GM12874 (cell line): Measurements from ENCODE around the gene LGALSL.

Experiments used
- TF ChIP-seq, protein P1 (sequence below): IDR thresholded peaks from 2 replicates; pipeline ENCODE4 v1.5.1; 2011; ENCODE audit warnings: low read depth, mild to moderate bottlenecking, control low read depth, low read length, moderate library complexity; ENCODE audit not compliant: insufficient read depth

LGALSL gene

DNA sequence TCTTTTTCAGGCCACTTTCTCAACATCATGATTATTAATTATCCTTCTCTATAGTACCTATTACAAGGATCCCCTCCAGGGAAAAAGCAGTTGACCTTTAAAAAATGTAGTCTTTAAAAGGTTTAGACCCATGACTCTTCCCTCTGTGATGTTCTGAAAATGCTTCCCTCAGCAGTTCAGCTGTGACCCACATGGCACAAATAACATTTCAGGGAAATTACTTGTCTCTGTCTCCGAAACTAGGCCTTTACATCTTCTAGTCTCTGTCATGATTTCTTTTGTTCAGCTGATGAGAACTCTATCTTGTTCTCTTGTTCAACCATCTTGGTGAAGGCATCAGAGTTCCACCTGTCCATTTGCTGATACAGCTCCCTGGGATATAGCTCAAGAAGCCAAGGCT lies 28.3 kb downstream of the LGALSL start:
- TF ChIP-seq, protein P1, sequence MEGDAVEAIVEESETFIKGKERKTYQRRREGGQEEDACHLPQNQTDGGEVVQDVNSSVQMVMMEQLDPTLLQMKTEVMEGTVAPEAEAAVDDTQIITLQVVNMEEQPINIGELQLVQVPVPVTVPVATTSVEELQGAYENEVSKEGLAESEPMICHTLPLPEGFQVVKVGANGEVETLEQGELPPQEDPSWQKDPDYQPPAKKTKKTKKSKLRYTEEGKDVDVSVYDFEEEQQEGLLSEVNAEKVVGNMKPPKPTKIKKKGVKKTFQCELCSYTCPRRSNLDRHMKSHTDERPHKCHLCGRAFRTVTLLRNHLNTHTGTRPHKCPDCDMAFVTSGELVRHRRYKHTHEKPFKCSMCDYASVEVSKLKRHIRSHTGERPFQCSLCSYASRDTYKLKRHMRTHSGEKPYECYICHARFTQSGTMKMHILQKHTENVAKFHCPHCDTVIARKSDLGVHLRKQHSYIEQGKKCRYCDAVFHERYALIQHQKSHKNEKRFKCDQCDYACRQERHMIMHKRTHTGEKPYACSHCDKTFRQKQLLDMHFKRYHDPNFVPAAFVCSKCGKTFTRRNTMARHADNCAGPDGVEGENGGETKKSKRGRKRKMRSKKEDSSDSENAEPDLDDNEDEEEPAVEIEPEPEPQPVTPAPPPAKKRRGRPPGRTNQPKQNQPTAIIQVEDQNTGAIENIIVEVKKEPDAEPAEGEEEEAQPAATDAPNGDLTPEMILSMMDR = no peak

- TF ChIP-seq, protein P1 = no peak
Observed at GRCh38 chr2:64482765-64483504, 29.0 kb downstream of the LGALSL start.

- TF ChIP-seq, protein P1 = no peak
Observed at GRCh38 chr2:64485331-64485730, 31.4 kb downstream of the LGALSL start.

- TF ChIP-seq, protein P1 = no peak
Observed at GRCh38 chr2:64485961-64486360, 32.0 kb downstream of the LGALSL start.

- TF ChIP-seq, protein P1 = no peak
Observed at GRCh38 chr2:64487256-64488049, 33.5 kb downstream of the LGALSL start.

- TF ChIP-seq, protein P1 = peak; percentile 90
Observed at GRCh38 chr2:64488050-64488974, 34.4 kb downstream of the LGALSL start.
